H1 (cell line): Measurements from ENCODE around the gene CFAP61. TPM values are rescaled to one million over a fixed set of nuclear protein-coding genes. Genes with fewer than 3 reads are reported as not detected.

Experiments
- CTCF ChIA-PET: fragments of 300-600 bp; sonication (Branson Sonifier 250); formaldehyde crosslinking; loops from one replicate; lab custom pipeline; 2021; ENCODE audit not compliant: partially characterized antibody; lab: Charles Lee
- POLR2A ChIA-PET: fragments of 300-600 bp; sonication (Branson Sonifier 250); formaldehyde crosslinking; loops from one replicate; lab custom pipeline; 2021; ENCODE audit warnings: inconsistent platforms; ENCODE audit not compliant: partially characterized antibody; lab: Charles Lee
- DNase-seq, 2 experiments: peaks; one replicate each; pipeline versions ENCODE4 v3.0.0 to v3.0.0-alpha.2; 2010 to 2022; ENCODE audit warnings: low spot score in 2 of 2, low read depth in 1 of 2, mixed read lengths in 1 of 2
- FAIRE-seq: peaks from 2 replicates; lab custom pipeline; 2011; peaks lifted over from hg19 to GRCh38; lab: Jason Lieb, UNC
- H2AFZ ChIP-seq: 2 replicates; pipeline ENCODE4 v1.8.1; 2012; ENCODE audit warnings: low read length, inconsistent platforms
- H2AK5ac ChIP-seq: 2 replicates; pipeline ENCODE4 v1.6.1; 2013; ENCODE audit warnings: low read depth, low read length
- H2BK120ac ChIP-seq: replicated peaks from 2 replicates; pipeline ENCODE3; 2013; ENCODE audit warnings: low read depth, low read length, inconsistent platforms
- H2BK12ac ChIP-seq: 2 replicates; pipeline ENCODE4 v1.6.1; 2013; ENCODE audit warnings: low read depth, low read length
- H2BK15ac ChIP-seq: 2 replicates; pipeline ENCODE4 v1.6.1; 2013; ENCODE audit warnings: low read length
- H2BK20ac ChIP-seq: 2 replicates; pipeline ENCODE4 v1.6.1; 2013; ENCODE audit warnings: low read length
- H2BK5ac ChIP-seq: 2 replicates; pipeline ENCODE4 v1.6.1; 2013; ENCODE audit warnings: low read depth, low read length
- H3K14ac ChIP-seq: 2 replicates; pipeline ENCODE4 v1.6.1; 2013; ENCODE audit warnings: inconsistent platforms; ENCODE audit not compliant: insufficient read length
- H3K18ac ChIP-seq: 2 replicates; pipeline ENCODE4 v1.6.1; 2013; ENCODE audit warnings: low read length; ENCODE audit errors: extremely low read depth
- H3K23ac ChIP-seq: 2 replicates; pipeline ENCODE4 v1.6.1; 2013; ENCODE audit warnings: inconsistent platforms; ENCODE audit not compliant: insufficient read length
- H3K23me2 ChIP-seq: 2 replicates; pipeline ENCODE4 v1.6.1; 2013; ENCODE audit warnings: low read depth, low read length
- H3K27ac ChIP-seq: 2 replicates; pipeline ENCODE4 v1.6.1; 2011; ENCODE audit warnings: low read depth, low read length, inconsistent platforms
- H3K27me3 ChIP-seq, 4 experiments: replicated peaks in 1 of 4; 1 replicate in 1 of 4; 2 replicates in 3 of 4; pipeline versions ENCODE4 v1.6.1 to v1.8.1; 2011 to 2013; ENCODE audit warnings: low read length in 3 of 4, mild to moderate bottlenecking in 3 of 4, inconsistent platforms in 2 of 4, mixed read lengths in 2 of 4, moderate library complexity in 1 of 4; ENCODE audit not compliant: control insufficient read depth in 3 of 4, insufficient read depth in 3 of 4; ENCODE audit errors: extremely low read depth in 1 of 4
- H3K36me3 ChIP-seq, 4 experiments: 2 replicates each; pipeline versions ENCODE4 v1.6.1 to v1.8.1; 2011 to 2013; ENCODE audit warnings: mild to moderate bottlenecking in 4 of 4, low read length in 3 of 4, moderate library complexity in 2 of 4, control low read depth in 1 of 4, inconsistent platforms in 1 of 4; ENCODE audit not compliant: insufficient read depth in 4 of 4, control insufficient read depth in 2 of 4
- H3K4ac ChIP-seq: replicated peaks from 2 replicates; pipeline ENCODE3; 2013; ENCODE audit warnings: low read length, low read depth, mixed read lengths, inconsistent platforms; ENCODE audit not compliant: insufficient read length
- H3K4me1 ChIP-seq, 4 experiments: replicated peaks in 1 of 4; 1 replicate in 1 of 4; 2 replicates in 3 of 4; pipeline versions ENCODE4 v1.6.1 to v1.8.1; 2011 to 2013; ENCODE audit warnings: low read length in 3 of 4, inconsistent platforms in 2 of 4, mixed read lengths in 1 of 4; ENCODE audit not compliant: insufficient read depth in 4 of 4, control insufficient read depth in 3 of 4
- H3K4me2 ChIP-seq, 2 experiments: 2 replicates each; pipeline versions ENCODE4 v1.6.1 to v1.8.1; 2011 to 2013; ENCODE audit warnings: low read depth in 2 of 2, low read length in 2 of 2, control low read depth in 1 of 2, inconsistent platforms in 1 of 2, mild to moderate bottlenecking in 1 of 2; ENCODE audit not compliant: insufficient read depth in 1 of 2
- H3K4me3 ChIP-seq, 4 experiments: fragments of 200-600, 300-600 bp in 1 of 4; sonication (generic), shearing (Covaris generic), sonication (Bioruptor Twin) in 1 of 4; 2 replicates each; pipeline versions ENCODE4 v1.5.1 to v1.8.1; 2011 to 2016; ENCODE audit warnings: low read length in 4 of 4, low read depth in 3 of 4, control low read depth in 2 of 4, inconsistent platforms in 2 of 4, mild to moderate bottlenecking in 2 of 4, mixed read lengths in 1 of 4, moderate library complexity in 1 of 4; ENCODE audit not compliant: insufficient read depth in 2 of 4; ENCODE audit errors: extremely low read depth in 1 of 4
- H3K56ac ChIP-seq: replicated peaks from 2 replicates; pipeline ENCODE3; 2013; ENCODE audit warnings: low read depth, mild to moderate bottlenecking, mixed read lengths, low read length, inconsistent platforms; ENCODE audit not compliant: insufficient read length
- H3K79me1 ChIP-seq: 2 replicates; pipeline ENCODE4 v1.6.1; 2013; ENCODE audit warnings: low read depth, low read length, control low read depth
- H3K79me2 ChIP-seq, 2 experiments: 2 replicates each; pipeline versions ENCODE4 v1.6.1 to v1.8.1; 2012 to 2013; ENCODE audit warnings: low read length in 2 of 2, mild to moderate bottlenecking in 2 of 2, inconsistent platforms in 1 of 2; ENCODE audit not compliant: insufficient read depth in 2 of 2, control insufficient read depth in 1 of 2
- H3K9ac ChIP-seq, 4 experiments: replicated peaks in 1 of 4; 1 replicate in 1 of 4; 2 replicates in 3 of 4; pipeline versions ENCODE4 v1.6.1 to v1.8.1; 2011 to 2013; ENCODE audit warnings: low read depth in 3 of 4, low read length in 3 of 4, control low read depth in 2 of 4, mild to moderate bottlenecking in 2 of 4, moderate library complexity in 2 of 4, inconsistent platforms in 1 of 4; ENCODE audit errors: extremely low read depth in 1 of 4
- H3K9me3 ChIP-seq, 2 experiments: 2 replicates each; pipeline versions ENCODE4 v1.6.1 to v1.8.1; 2012 to 2013; ENCODE audit warnings: mild to moderate bottlenecking in 2 of 2, moderate library complexity in 2 of 2, control low read depth in 1 of 2, inconsistent platforms in 1 of 2, low read depth in 1 of 2, low read length in 1 of 2, mixed read lengths in 1 of 2; ENCODE audit not compliant: insufficient read depth in 2 of 2
- H4K20me1 ChIP-seq, 2 experiments: replicated peaks in 1 of 2; 2 replicates each; pipeline versions ENCODE3 to v1.8.1; 2011 to 2013; ENCODE audit warnings: inconsistent platforms in 2 of 2, low read length in 2 of 2, mild to moderate bottlenecking in 1 of 2; ENCODE audit not compliant: insufficient read depth in 2 of 2, control insufficient read depth in 1 of 2
- H4K5ac ChIP-seq: 2 replicates; pipeline ENCODE4 v1.6.1; 2013; ENCODE audit warnings: low read length, low read depth, mixed read lengths, inconsistent platforms; ENCODE audit not compliant: insufficient read length
- H4K8ac ChIP-seq: 2 replicates; pipeline ENCODE4 v1.8.0; 2013; ENCODE audit warnings: mild to moderate bottlenecking, moderate library complexity, low read length, inconsistent platforms; ENCODE audit not compliant: insufficient read depth; ENCODE audit errors: extremely low read depth
- H4K91ac ChIP-seq: replicated peaks from 2 replicates; pipeline ENCODE3; 2013; ENCODE audit warnings: low read length, mixed read lengths, inconsistent platforms; ENCODE audit not compliant: insufficient read length
- KDM1A ChIP-seq: fragments of 200-600, 300-600 bp; sonication (generic); IDR thresholded peaks from 2 replicates; pipeline ENCODE4 v1.7.1; 2016; ENCODE audit warnings: mild to moderate bottlenecking, low read length, borderline replicate concordance
- MAFK ChIP-seq: IDR thresholded peaks from 2 replicates; pipeline ENCODE4 v1.6.1; 2012; ENCODE audit warnings: low read depth, mild to moderate bottlenecking, improper control_type of control experiment, low read length
- WGBS, 2 experiments: shearing (Covaris generic) in 1 of 2; methylation state at CpG; one replicate each; pipeline versions ENCODE4 v1.1.6 to v1.1.7; 2013 to 2015; ENCODE audit warnings: low lambda C conversion rate in 2 of 2, mixed read lengths in 2 of 2, inconsistent platforms in 1 of 2, low coverage in 1 of 2, missing lambda C conversion rate in 1 of 2; ENCODE audit not compliant: insufficient replicate concordance in 2 of 2, insufficient coverage in 1 of 2, insufficient read length in 1 of 2; ENCODE audit errors: extremely low coverage in 1 of 2, missing lambda C conversion rate in 1 of 2; 5-methylcytosine and 5-hydroxymethylcytosine counted together
- polyA plus RNA-seq, 7 experiments: library from polyadenylated mRNA; depleted of rRNA in 3 of 7; stranded (reverse) in 5 of 7; unstranded in 2 of 7; fragments of >200 nt in 5 of 7; fragments of 200-250 nt in 2 of 7; gene quantifications; 1 replicate in 5 of 7; 2 replicates in 1 of 7; 4 replicates in 1 of 7; pipeline versions ENCODE4 v1.2.1 to v1.2.3, GENCODE V29; 2011 to 2013; ENCODE audit warnings: missing spikeins in 2 of 7, mixed read lengths in 2 of 7
- total RNA-seq: library from RNA; stranded (reverse); fragmentation: NEBNext Ultra II Directional; extraction: Animal tissue kit (Norgen Biotek cat#: 25700); gene quantifications from 2 replicates; pipeline ENCODE4 v1.2.1, GENCODE V29; 2021

The CFAP61 gene
- total and polyA plus RNA-seq, 2 of the 8 experiments (the other 6 are each of a cell fraction or from before 2014, with no cell fraction given): 0.29 to 0.61 TPM

DNA sequence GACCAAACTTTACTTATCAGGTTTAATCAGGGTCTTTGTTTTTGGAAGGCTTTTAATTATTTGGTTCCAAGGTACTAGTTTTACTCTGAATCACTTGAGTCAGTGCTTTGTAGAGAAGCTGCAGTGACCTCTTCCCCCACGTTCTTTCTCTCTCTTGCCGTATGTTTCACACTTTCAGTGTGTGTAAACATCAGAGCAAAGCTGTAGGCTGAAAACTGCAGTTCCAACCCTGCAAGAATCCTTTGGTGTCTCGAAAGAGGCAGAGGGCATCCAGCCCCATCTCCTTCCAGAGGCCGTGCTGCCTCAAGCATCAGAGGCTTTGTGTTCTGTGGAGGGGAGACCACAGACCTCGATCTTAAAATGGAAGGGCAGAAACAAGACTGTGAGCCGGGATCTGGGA lies 42.1 kb downstream of the CFAP61 start:
- no peak overlapping the region for H3K56ac ChIP-seq
- no peak overlapping the region for H2BK5ac ChIP-seq
- H3K36me3 ChIP-seq: no peaks in the 10 kb centered on the region
- H3K14ac ChIP-seq: no peak overlapping the region
- H3K9ac ChIP-seq: no peak overlapping the region
- no peaks in the 10 kb centered on the region for H3K27me3 ChIP-seq
- H3K18ac ChIP-seq: no peak overlapping the region
- no peaks in the 10 kb centered on the region for H3K4me1 ChIP-seq
- no peaks in the 10 kb centered on the region for H3K9me3 ChIP-seq
- no peak overlapping the region for H3K4me2 ChIP-seq
- H3K79me2 ChIP-seq: no peaks in the 10 kb centered on the region
- CTCF ChIA-PET: interaction anchor here (0.7 to 1.6 kb wide), 5 partner anchors 9 to 1349 kb away, joined by 3 to 7 read pairs (median 4); no protein-coding TSS in a partner anchor
- H4K20me1 ChIP-seq: no peaks in the 10 kb centered on the region
- no peak overlapping the region for H4K91ac ChIP-seq
- DNase-seq (no peak), FAIRE-seq (no peak)
- no peaks in the 10 kb centered on the region for H3K79me1 ChIP-seq
- no peak overlapping the region for H4K5ac ChIP-seq
- 89% methylated on average over 6 of the region's 6 CpGs; no CpG with 5 or more reads in 1 of the 2 experiments for WGBS, 2 experiments
- no peak overlapping the region for H3K27ac ChIP-seq
- no peak overlapping the region for H2AK5ac ChIP-seq
- POLR2A ChIA-PET: no interaction called here
- 0 out of 2 replicates have a peak overlapping the region, but pooled peaks have one; percentile 51 for H2AFZ ChIP-seq
- no peak overlapping the region for H3K4ac ChIP-seq
- no peak overlapping the region for H2BK15ac ChIP-seq
- no peak overlapping the region for H3K23ac ChIP-seq
- H4K8ac ChIP-seq: no peak overlapping the region
- no peak overlapping the region for H3K4me3 ChIP-seq
- no peak overlapping the region for H2BK120ac ChIP-seq
- no peaks in the 10 kb centered on the region for H3K23me2 ChIP-seq
- H2BK12ac ChIP-seq: no peak overlapping the region
- no peak overlapping the region for H2BK20ac ChIP-seq
- TF ChIP-seq KDM1A: no peak
- TF ChIP-seq MAFK: no peak
